Measurements from ENCODE around the gene MBD6.
"Not testable (repeated sequence)": the region's sequence is repeated elsewhere in the genome, so short reads cannot be mapped to it uniquely, and the experiment has no call there.

- not testable (repeated sequence) for TF ChIP-seq CTCF (IDR thresholded peaks at IDR 0.05 in 4 of 5, conservative IDR thresholded peaks at IDR 0.05 in 1 of 5); POLR2A (IDR thresholded peaks at IDR 0.05)
These were observed 38.5 kb downstream of the MBD6 start for GRCh38 chr12:57561117-57561516.
